A549 (cell line): ENCODE results near the gene XRN1. TPM values are rescaled to one million over a fixed set of nuclear protein-coding genes. Genes with fewer than 3 reads are reported as not detected.
"Not testable (repeated sequence)": the region's sequence is repeated elsewhere in the genome, so short reads cannot be mapped to it uniquely, and the experiment has no call there.

Experiments used
- ATAC-seq, 2 experiments: fragments of 200-7000 bp in 1 of 2; fragments of >200 bp in 1 of 2; cut with Nextera tagmentation in 1 of 2; cut with Tn5 transposase in 1 of 2; 3 replicates each; pipeline versions ENCODE4 v1.8.0 to v1.9.1; 2018 to 2020; ENCODE audit warnings: mild to moderate bottlenecking in 1 of 2, moderate library complexity in 1 of 2
- CTCF ChIA-PET: fragments of 300-600 bp; sonication (Branson Sonifier 250); formaldehyde crosslinking; extraction: SDS; loops from one replicate; lab custom pipeline; 2021; ENCODE audit warnings: antibody characterized with exemption, inconsistent platforms; lab: Yijun Ruan, JAX
- POLR2A ChIA-PET: fragments of 350-600 bp; formaldehyde crosslinking; extraction: SDS; loops from one replicate; lab custom pipeline; 2021; ENCODE audit warnings: antibody characterized with exemption, inconsistent platforms; lab: Yijun Ruan, JAX
- DNase-seq, 2 experiments: peaks; one replicate each; pipeline versions ENCODE4 v3.0.0 to v3.0.0-alpha.2; 2011 to 2016; ENCODE audit warnings: low read depth in 1 of 2, low spot score in 1 of 2
- FAIRE-seq: peaks from 2 replicates; lab custom pipeline; 2011; peaks lifted over from hg19 to GRCh38; lab: Jason Lieb, UNC
- H3K27ac ChIP-seq, 2 experiments: fragments of >200 bp; sonication (Bioruptor Twin); formaldehyde crosslinking; 3 replicates each; pipeline ENCODE4 v1.5.1; 2016 to 2017
- H3K4me1 ChIP-seq: fragments of >200 bp; sonication (Bioruptor Twin); formaldehyde crosslinking; 3 replicates; pipeline ENCODE4 v1.6.1; 2016
- H3K4me2 ChIP-seq: fragments of >200 bp; sonication (Bioruptor Twin); formaldehyde crosslinking; 3 replicates; pipeline ENCODE4 v1.6.1; 2016
- H3K4me3 ChIP-seq: fragments of >200 bp; sonication (Bioruptor Twin); formaldehyde crosslinking; 3 replicates; pipeline ENCODE4 v1.5.1; 2016
- H3K9me3 ChIP-seq: fragments of >200 bp; sonication (Bioruptor Twin); formaldehyde crosslinking; 3 replicates; pipeline ENCODE4 v1.6.1; 2016
- BCL3 ChIP-seq: fragments of >200 bp; sonication (Bioruptor Twin); formaldehyde crosslinking; IDR thresholded peaks from 3 replicates; pipeline ENCODE4 v1.6.1; 2016
- CBX8 ChIP-seq: fragments of 200-600 bp; sonication (generic); IDR thresholded peaks from 2 replicates; pipeline ENCODE4 v1.6.1; 2016
- CEBPB ChIP-seq, 2 experiments: fragments of >200 bp in 1 of 2; sonication (Bioruptor Twin) in 1 of 2; formaldehyde crosslinking in 1 of 2; IDR thresholded peaks; 2 replicates each; pipeline ENCODE4 v1.6.1; 2012 to 2016
- FOSB ChIP-seq: fragments of 250-450 bp; sonication (Bioruptor Pico); IDR thresholded peaks from 2 replicates; pipeline ENCODE4 v1.5.0; 2020; ENCODE audit warnings: mild to moderate bottlenecking, moderate library complexity
- GATA3 ChIP-seq: IDR thresholded peaks from 2 replicates; pipeline ENCODE4 v1.6.1; 2012; ENCODE audit warnings: borderline replicate concordance
- HOXA7 ChIP-seq: fragments of 250-450 bp; sonication (Bioruptor Pico); IDR thresholded peaks from 2 replicates; pipeline ENCODE4 v1.5.0; 2020; ENCODE audit warnings: mild to moderate bottlenecking, moderate library complexity
- JUNB ChIP-seq: fragments of >200 bp; sonication (Bioruptor Twin); formaldehyde crosslinking; IDR thresholded peaks from 2 replicates; pipeline ENCODE4 v1.6.1; 2016
- MAFK ChIP-seq: fragments of 450-650 bp; IDR thresholded peaks from 2 replicates; pipeline ENCODE4 v1.6.1; 2014; ENCODE audit not compliant: partially characterized antibody
- MAX ChIP-seq: IDR thresholded peaks from 2 replicates; pipeline ENCODE4 v1.6.1; 2012
- MAZ ChIP-seq: fragments of 150-350 bp; IDR thresholded peaks from 2 replicates; pipeline ENCODE4 v1.6.1; 2014; ENCODE audit warnings: antibody characterized with exemption, low read depth, low read length, borderline replicate concordance
- NFE2L2 ChIP-seq: fragments of 150-350 bp; conservative IDR thresholded peaks from 2 replicates; pipeline ENCODE4 v1.6.1; 2014; ENCODE audit warnings: low read length
- PHF8 ChIP-seq: fragments of 200-600 bp; sonication (generic); IDR thresholded peaks from 2 replicates; pipeline ENCODE4 v1.6.1; 2016; ENCODE audit warnings: low read depth, mild to moderate bottlenecking, antibody characterized with exemption, moderate library complexity, borderline replicate concordance
- POLR2A ChIP-seq: IDR thresholded peaks from 2 replicates; pipeline ENCODE4 v1.6.1; 2012; ENCODE audit warnings: mild to moderate bottlenecking, low read length
- RARB ChIP-seq: fragments of 250-450 bp; sonication (Bioruptor Pico); IDR thresholded peaks from 2 replicates; pipeline ENCODE4 v1.8.0; 2021; ENCODE audit warnings: mild to moderate bottlenecking, moderate library complexity
- REST ChIP-seq: fragments of 200-600 bp; sonication (generic); IDR thresholded peaks from 2 replicates; pipeline ENCODE4 v1.6.1; 2016; ENCODE audit warnings: antibody characterized with exemption, mild to moderate bottlenecking, moderate library complexity
- TFCP2L1 ChIP-seq: fragments of 250-450 bp; sonication (Bioruptor Pico); IDR thresholded peaks from 2 replicates; pipeline ENCODE4 v1.5.0; 2021; ENCODE audit warnings: mild to moderate bottlenecking
- ZSCAN20 ChIP-seq: fragments of 250-450 bp; sonication (Bioruptor Pico); IDR thresholded peaks from 2 replicates; pipeline ENCODE4 v1.8.0; 2022; ENCODE audit warnings: mild to moderate bottlenecking, moderate library complexity
- WGBS: methylation state at CpG from one replicate; pipeline ENCODE4 v1.1.6; 2017; ENCODE audit errors: missing lambda C conversion rate; 5-methylcytosine and 5-hydroxymethylcytosine counted together
- polyA plus RNA-seq, 4 experiments: library from polyadenylated mRNA; depleted of rRNA in 3 of 4; stranded (reverse); fragments of >200 nt; fragmentation: RNase III in 1 of 4; extraction: RNeasy Plus Mini Kit Qiagen cat#74134 plus additional on column Dnase treatment in 1 of 4; gene quantifications; 2 replicates in 3 of 4; 3 replicates in 1 of 4; pipeline ENCODE4 v1.2.3, GENCODE V29; 2011 to 2017

The XRN1 gene
- polyA plus RNA-seq, 2 of the 4 experiments (the other 2 are of a cell fraction), result 4.2 to 22.6 TPM

GRCh38 chr3:142315978-142316388 is 131.9 kb downstream of the XRN1 start:
- H3K9me3 ChIP-seq, H3K4me3 ChIP-seq, H3K27ac ChIP-seq: not testable (repeated sequence)
- Histone ChIP-seq H3K4me2 (peak overlapping the region; percentile 7; the same call in 2 of the 3 replicates), H3K4me1 (peaks cover 41% of the 10 kb centered on the region)
- ATAC-seq, result peak; percentile 85 to 91
- WGBS, result 78% methylated on average over 2 of the region's 2 CpGs
- peak; percentile 36 for FAIRE-seq
- peak; percentile 85 for TF ChIP-seq GATA3
- TF ChIP-seq CEBPB (IDR thresholded peaks at IDR 0.05), result peak in 1 of 2 experiments; percentile 45; a peak in 1 of 4 replicates
- TF ChIP-seq JUNB, result peak; percentile 22; the same call in 1 of the 2 replicates
- ChIA-PET POLR2A (interaction anchor here (0.7 kb wide), 1 partner anchor 15 kb away, joined by 9 read pairs; no protein-coding TSS in a partner anchor), CTCF (interaction anchor here (0.6 kb wide), 1 partner anchor 116 kb away, joined by 3 read pairs; no protein-coding TSS in a partner anchor)
- peak; percentile 15 to 50 for DNase-seq

- no peaks in the 10 kb centered on the region for H3K9me3 ChIP-seq
- TF ChIP-seq GATA3 (0 out of 2 replicates have a peak, but pooled peaks have one; percentile 21), MAX (0 out of 2 replicates have a peak, but pooled peaks have one; percentile 16), PHF8 (no peak)
- POLR2A ChIA-PET, result no interaction called here
- no peak for FAIRE-seq
- 0 out of 6 replicates have a peak overlapping the region, but pooled peaks of 1 of the 2 experiments have one; percentile 14 for H3K27ac ChIP-seq
- peak overlapping the region; percentile 7; the same call in 2 of the 3 replicates for H3K4me2 ChIP-seq
- peaks cover 36% of the 10 kb centered on the region for H3K4me1 ChIP-seq
- CTCF ChIA-PET, result interaction anchor here (0.6 kb wide), 1 partner anchor 117 kb away, joined by 3 read pairs; no protein-coding TSS in a partner anchor
- peak; percentile 71 to 77 for ATAC-seq
- peak in 1 of 2 experiments; percentile 63 for DNase-seq
- H3K4me3 ChIP-seq, result no peak overlapping the region
These were observed 132.8 kb downstream of the XRN1 start for GRCh38 chr3:142315083-142315482.

GRCh38 chr3:142310439-142310838 is 137.4 kb downstream of the XRN1 start:
- FAIRE-seq, result no peak
- Histone ChIP-seq H3K4me2 (no peak overlapping the region), H3K27ac (no peak overlapping the region), H3K4me1 (peaks cover 7% of the 10 kb centered on the region; the same call in 2 of the 3 replicates), H3K4me3 (no peak overlapping the region), H3K9me3 (no peaks in the 10 kb centered on the region)
- no peak for DNase-seq
- CTCF ChIA-PET, result no interaction called here
- WGBS, result 90% methylated on average over 1 of the region's 1 CpG
- no peak for ATAC-seq
- no peak for TF ChIP-seq RARB (CRISPR knock-in tag)
- peak; percentile 62 for TF ChIP-seq MAFK
- POLR2A ChIA-PET, result no interaction called here

GRCh38 chr3:142302847-142303246 is 145.0 kb downstream of the XRN1 start:
- WGBS, result 72% methylated on average over 3 of the region's 3 CpGs
- H3K4me3 ChIP-seq, H3K4me2 ChIP-seq, H3K4me1 ChIP-seq, ATAC-seq, H3K27ac ChIP-seq, POLR2A ChIA-PET, H3K9me3 ChIP-seq, DNase-seq, FAIRE-seq: not testable (repeated sequence)
- CTCF ChIA-PET, result interaction anchor here (0.7 kb wide), 1 partner anchor 23 kb away, joined by 3 read pairs; no protein-coding TSS in a partner anchor

- Histone ChIP-seq H3K27ac (no peak overlapping the region), H3K4me2 (no peak overlapping the region)
- CTCF ChIA-PET, result interaction anchor here (0.7 to 1.0 kb wide), 2 partner anchors 13 to 19 kb away, joined by 4 to 5 read pairs; no protein-coding TSS in a partner anchor
- ATAC-seq, result no peak
- WGBS, result 73% methylated on average over 2 of the region's 2 CpGs
- TF ChIP-seq JUNB (no peak), HOXA7 (no peak), NFE2L2 (no peak), MAZ (no peak), REST (no peak), FOSB (CRISPR knock-in tag) (no peak), TFCP2L1 (CRISPR knock-in tag) (no peak), ZSCAN20 (no peak), CBX8 (no peak), BCL3 (no peak), POLR2A (no peak)
- TF ChIP-seq, all 56 proteins: peak for 0
- H3K9me3 ChIP-seq, result no peaks in the 10 kb centered on the region
- FAIRE-seq (no peak), DNase-seq (no peak)
- POLR2A ChIA-PET, result no interaction called here
- no peaks in the 10 kb centered on the region for H3K4me1 ChIP-seq
- H3K4me3 ChIP-seq, result no peak overlapping the region
These were observed 149.2 kb downstream of the XRN1 start for GRCh38 chr3:142298626-142299025.
